HEK293 (cell line): ENCODE data around the gene CSGALNACT2.

ENCODE experiments used
- CTCF ChIA-PET: fragments of 350-600 bp; formaldehyde crosslinking; extraction: SDS; loops from one replicate; lab custom pipeline; 2021; ENCODE audit warnings: antibody characterized with exemption; lab: Yijun Ruan, JAX
- POLR2A ChIA-PET: fragments of 300-600 bp; formaldehyde crosslinking; extraction: SDS; loops from one replicate; lab custom pipeline; 2020; ENCODE audit warnings: antibody characterized with exemption, inconsistent platforms; lab: Yijun Ruan, JAX
- H3K27ac ChIP-seq: fragments of 200-500 bp; sonication (Bioruptor generic); 2 replicates; pipeline ENCODE4 v1.5.1; 2014; ENCODE audit warnings: low read depth, low read length, control low read depth, inconsistent platforms; ENCODE audit errors: extremely low read depth
- H3K36me3 ChIP-seq, 2 experiments: fragments of 200-500 bp in 1 of 2; sonication (Bioruptor generic) in 1 of 2; 1 replicate in 1 of 2; 2 replicates in 1 of 2; pipeline ENCODE4 v1.5.1; 2014 to 2017; ENCODE audit warnings: inconsistent platforms in 2 of 2, low read length in 2 of 2; ENCODE audit not compliant: control insufficient read depth in 2 of 2, insufficient read depth in 1 of 2
- H3K4me1 ChIP-seq: fragments of 200-500 bp; sonication (Bioruptor generic); 2 replicates; pipeline ENCODE4 v1.5.1; 2014; ENCODE audit warnings: mild to moderate bottlenecking, low read length, inconsistent platforms; ENCODE audit not compliant: control insufficient read depth, insufficient read depth
- H3K4me3 ChIP-seq: 2 replicates; pipeline ENCODE4 v1.5.1; 2011; ENCODE audit warnings: low read depth, mild to moderate bottlenecking, control low read depth, low read length, moderate library complexity
- H3K9me3 ChIP-seq: fragments of 200-500 bp; sonication (Bioruptor generic); 2 replicates; pipeline ENCODE4 v1.5.1; 2014; ENCODE audit warnings: low read depth, low read length, inconsistent platforms; ENCODE audit not compliant: control insufficient read depth, insufficient read depth
- HOXA7 ChIP-seq: sonication (generic); formaldehyde crosslinking; IDR thresholded peaks from 2 replicates; pipeline ENCODE4 v1.8.1; 2022; ENCODE audit warnings: missing genetic modification reagents, borderline replicate concordance
- KLF9 ChIP-seq: fragments of 450-650 bp; formaldehyde crosslinking; IDR thresholded peaks from 2 replicates; pipeline ENCODE4 v1.5.1; 2016; ENCODE audit warnings: missing biosample characterization, missing genetic modification characterization, low read depth
- ZNF19 ChIP-seq: fragments of 450-650 bp; formaldehyde crosslinking; IDR thresholded peaks from 2 replicates; pipeline ENCODE4; 2016; ENCODE audit warnings: missing biosample characterization, missing genetic modification characterization, low read depth
- ZNF311 ChIP-seq: fragments of 450-650 bp; formaldehyde crosslinking; IDR thresholded peaks from 2 replicates; pipeline ENCODE4 v1.5.1; 2017; ENCODE audit warnings: missing biosample characterization, missing genetic modification characterization, borderline replicate concordance
- ZNF354C ChIP-seq: fragments of 450-650 bp; formaldehyde crosslinking; IDR thresholded peaks from 2 replicates; pipeline ENCODE4 v1.5.1; 2016; ENCODE audit warnings: missing biosample characterization, missing genetic modification characterization, low read depth, borderline replicate concordance
- ZNF521 ChIP-seq: fragments of 450-650 bp; formaldehyde crosslinking; IDR thresholded peaks from 2 replicates; pipeline ENCODE4 v1.5.1; 2017; ENCODE audit warnings: missing biosample characterization, mild to moderate bottlenecking, missing genetic modification characterization
- ZNF548 ChIP-seq: fragments of 450-650 bp; formaldehyde crosslinking; IDR thresholded peaks from 2 replicates; pipeline ENCODE4 v1.5.1; 2016; ENCODE audit warnings: missing biosample characterization, missing genetic modification characterization
- ZNF560 ChIP-seq: fragments of 450-650 bp; formaldehyde crosslinking; IDR thresholded peaks from 2 replicates; pipeline ENCODE4 v1.5.1; 2017; ENCODE audit warnings: missing biosample characterization, missing genetic modification characterization, borderline replicate concordance
- ZNF571 ChIP-seq: fragments of 450-650 bp; formaldehyde crosslinking; IDR thresholded peaks from 2 replicates; pipeline ENCODE4 v1.5.0; 2017; ENCODE audit warnings: missing biosample characterization, missing genetic modification characterization
- ZNF654 ChIP-seq: fragments of 450-650 bp; formaldehyde crosslinking; IDR thresholded peaks from 2 replicates; pipeline ENCODE4 v1.5.1; 2016; ENCODE audit warnings: low read depth, missing biosample characterization, missing genetic modification characterization
- ZNF701 ChIP-seq: fragments of 450-650 bp; formaldehyde crosslinking; IDR thresholded peaks from 2 replicates; pipeline ENCODE4 v1.5.1; 2016; ENCODE audit warnings: missing biosample characterization, missing genetic modification characterization
- ZNF843 ChIP-seq: fragments of 450-650 bp; formaldehyde crosslinking; IDR thresholded peaks from 2 replicates; pipeline ENCODE4 v1.5.1; 2016; ENCODE audit warnings: missing biosample characterization, missing genetic modification characterization
- TF ChIP-seq, protein P1 (sequence below): fragments of 450-650 bp; IDR thresholded peaks from 2 replicates; pipeline ENCODE4 v1.5.1; 2018; ENCODE audit warnings: missing biosample characterization, mild to moderate bottlenecking, missing genetic modification characterization
- TF ChIP-seq, protein P2 (sequence below): fragments of 450-650 bp; formaldehyde crosslinking; IDR thresholded peaks from 2 replicates; pipeline ENCODE4 v1.5.1; 2016; ENCODE audit warnings: missing biosample characterization, missing genetic modification characterization
- TF ChIP-seq, protein P3 (sequence below): fragments of 450-650 bp; formaldehyde crosslinking; IDR thresholded peaks from 2 replicates; pipeline ENCODE4 v1.5.1; 2016; ENCODE audit warnings: missing biosample characterization, missing genetic modification characterization
- TF ChIP-seq, protein P4 (sequence below): fragments of 450-650 bp; formaldehyde crosslinking; IDR thresholded peaks from 2 replicates; pipeline ENCODE4 v1.5.1; 2016; ENCODE audit warnings: missing biosample characterization, missing genetic modification characterization
- TF ChIP-seq, protein P5 (sequence below): fragments of 450-650 bp; formaldehyde crosslinking; IDR thresholded peaks from 2 replicates; pipeline ENCODE4 v1.5.1; 2016; ENCODE audit warnings: missing biosample characterization, missing genetic modification characterization
- TF ChIP-seq, protein P6 (sequence below): fragments of 450-650 bp; IDR thresholded peaks from 2 replicates; pipeline ENCODE4 v1.5.1; 2018; ENCODE audit warnings: missing biosample characterization, missing genetic modification characterization
- TF ChIP-seq, protein P7 (sequence below): fragments of 450-650 bp; formaldehyde crosslinking; IDR thresholded peaks from 2 replicates; pipeline ENCODE4 v1.5.1; 2016; ENCODE audit warnings: missing biosample characterization, missing genetic modification characterization

Gene CSGALNACT2

DNA sequence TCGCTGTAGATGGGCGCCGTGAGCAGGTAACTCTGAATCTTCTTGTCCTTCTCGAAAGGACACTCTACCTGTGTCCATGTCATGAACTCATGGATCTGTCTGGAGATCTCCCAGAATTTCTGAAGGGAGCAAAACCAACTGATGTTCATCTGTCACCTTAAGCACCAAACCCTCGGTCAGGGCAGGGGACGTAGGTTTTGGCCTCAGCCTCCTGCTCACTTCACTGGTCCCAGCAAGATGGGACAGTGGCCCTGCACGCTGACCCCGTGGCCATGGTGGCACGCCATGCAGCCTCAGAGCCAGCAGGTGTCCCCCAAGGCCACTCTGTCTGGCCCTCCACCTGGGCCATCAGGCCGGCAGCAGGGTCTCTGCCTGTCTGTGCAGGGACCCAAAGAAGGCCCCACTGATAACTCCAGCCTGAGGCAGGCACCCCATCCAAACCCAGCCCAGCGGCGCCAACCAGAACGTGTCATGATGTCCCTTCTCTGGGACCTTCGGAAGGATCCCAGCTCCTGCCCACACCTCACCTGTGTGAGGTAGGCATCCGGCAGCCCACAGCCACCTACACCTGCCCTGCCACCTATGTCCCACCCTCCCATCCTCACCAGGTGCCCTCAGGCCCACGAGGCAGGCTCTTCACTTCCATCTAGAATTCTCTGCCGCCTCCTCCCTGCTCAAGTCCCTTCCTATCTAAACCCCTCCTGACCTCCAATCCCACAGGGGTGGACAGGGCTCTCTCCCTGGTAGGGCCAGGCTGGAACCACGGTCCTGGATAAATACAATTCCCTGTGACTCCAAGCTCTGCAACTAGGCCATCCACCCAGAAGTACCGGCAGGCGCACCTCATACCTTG lies 59.0 kb downstream of the CSGALNACT2 start:
- Histone ChIP-seq H3K4me1 (no peaks in the 10 kb centered on the region), H3K9me3 (no peaks in the 10 kb centered on the region), H3K4me3 (no peak overlapping the region), H3K27ac (no peak overlapping the region), H3K36me3 (no peaks in the 10 kb centered on the region)
- CTCF ChIA-PET: interaction anchor here (0.7 to 1.1 kb wide), 3 partner anchors 16 to 43 kb away, joined by 3 to 4 read pairs (median 3); no protein-coding TSS in a partner anchor
- POLR2A ChIA-PET: no interaction called here
- TF ChIP-seq ZNF548 (tag by site-specific recombination) (no peak), ZNF521 (no peak), ZNF701 (tag by site-specific recombination) (no peak), ZNF354C (tag by site-specific recombination) (no peak), KLF9 (tag by site-specific recombination) (no peak), ZNF19 (tag by site-specific recombination) (no peak), HOXA7 (no peak), ZNF560 (tag by site-specific recombination) (no peak), ZNF571 (no peak), ZNF843 (tag by site-specific recombination) (no peak), ZNF654 (no peak), ZNF311 (tag by site-specific recombination) (no peak)
- TF ChIP-seq, protein P1, sequence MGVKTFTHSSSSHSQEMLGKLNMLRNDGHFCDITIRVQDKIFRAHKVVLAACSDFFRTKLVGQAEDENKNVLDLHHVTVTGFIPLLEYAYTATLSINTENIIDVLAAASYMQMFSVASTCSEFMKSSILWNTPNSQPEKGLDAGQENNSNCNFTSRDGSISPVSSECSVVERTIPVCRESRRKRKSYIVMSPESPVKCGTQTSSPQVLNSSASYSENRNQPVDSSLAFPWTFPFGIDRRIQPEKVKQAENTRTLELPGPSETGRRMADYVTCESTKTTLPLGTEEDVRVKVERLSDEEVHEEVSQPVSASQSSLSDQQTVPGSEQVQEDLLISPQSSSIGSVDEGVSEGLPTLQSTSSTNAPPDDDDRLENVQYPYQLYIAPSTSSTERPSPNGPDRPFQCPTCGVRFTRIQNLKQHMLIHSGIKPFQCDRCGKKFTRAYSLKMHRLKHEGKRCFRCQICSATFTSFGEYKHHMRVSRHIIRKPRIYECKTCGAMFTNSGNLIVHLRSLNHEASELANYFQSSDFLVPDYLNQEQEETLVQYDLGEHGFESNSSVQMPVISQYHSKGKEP (tag by site-specific recombination): no peak
- TF ChIP-seq, protein P2, sequence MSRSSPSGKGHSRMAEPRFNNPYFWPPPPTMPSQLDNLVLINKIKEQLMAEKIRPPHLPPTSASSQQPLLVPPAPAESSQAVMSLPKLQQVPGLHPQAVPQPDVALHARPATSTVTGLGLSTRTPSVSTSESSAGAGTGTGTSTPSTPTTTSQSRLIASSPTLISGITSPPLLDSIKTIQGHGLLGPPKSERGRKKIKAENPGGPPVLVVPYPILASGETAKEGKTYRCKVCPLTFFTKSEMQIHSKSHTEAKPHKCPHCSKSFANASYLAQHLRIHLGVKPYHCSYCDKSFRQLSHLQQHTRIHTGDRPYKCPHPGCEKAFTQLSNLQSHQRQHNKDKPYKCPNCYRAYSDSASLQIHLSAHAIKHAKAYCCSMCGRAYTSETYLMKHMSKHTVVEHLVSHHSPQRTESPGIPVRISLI (tag by site-specific recombination): no peak
- TF ChIP-seq, protein P3, sequence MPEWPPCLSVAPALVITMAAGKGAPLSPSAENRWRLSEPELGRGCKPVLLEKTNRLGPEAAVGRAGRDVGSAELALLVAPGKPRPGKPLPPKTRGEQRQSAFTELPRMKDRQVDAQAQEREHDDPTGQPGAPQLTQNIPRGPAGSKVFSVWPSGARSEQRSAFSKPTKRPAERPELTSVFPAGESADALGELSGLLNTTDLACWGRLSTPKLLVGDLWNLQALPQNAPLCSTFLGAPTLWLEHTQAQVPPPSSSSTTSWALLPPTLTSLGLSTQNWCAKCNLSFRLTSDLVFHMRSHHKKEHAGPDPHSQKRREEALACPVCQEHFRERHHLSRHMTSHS (tag by site-specific recombination): no peak
- TF ChIP-seq, protein P4, sequence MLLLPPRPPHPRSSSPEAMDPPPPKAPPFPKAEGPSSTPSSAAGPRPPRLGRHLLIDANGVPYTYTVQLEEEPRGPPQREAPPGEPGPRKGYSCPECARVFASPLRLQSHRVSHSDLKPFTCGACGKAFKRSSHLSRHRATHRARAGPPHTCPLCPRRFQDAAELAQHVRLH: no peak
- TF ChIP-seq, protein P5, sequence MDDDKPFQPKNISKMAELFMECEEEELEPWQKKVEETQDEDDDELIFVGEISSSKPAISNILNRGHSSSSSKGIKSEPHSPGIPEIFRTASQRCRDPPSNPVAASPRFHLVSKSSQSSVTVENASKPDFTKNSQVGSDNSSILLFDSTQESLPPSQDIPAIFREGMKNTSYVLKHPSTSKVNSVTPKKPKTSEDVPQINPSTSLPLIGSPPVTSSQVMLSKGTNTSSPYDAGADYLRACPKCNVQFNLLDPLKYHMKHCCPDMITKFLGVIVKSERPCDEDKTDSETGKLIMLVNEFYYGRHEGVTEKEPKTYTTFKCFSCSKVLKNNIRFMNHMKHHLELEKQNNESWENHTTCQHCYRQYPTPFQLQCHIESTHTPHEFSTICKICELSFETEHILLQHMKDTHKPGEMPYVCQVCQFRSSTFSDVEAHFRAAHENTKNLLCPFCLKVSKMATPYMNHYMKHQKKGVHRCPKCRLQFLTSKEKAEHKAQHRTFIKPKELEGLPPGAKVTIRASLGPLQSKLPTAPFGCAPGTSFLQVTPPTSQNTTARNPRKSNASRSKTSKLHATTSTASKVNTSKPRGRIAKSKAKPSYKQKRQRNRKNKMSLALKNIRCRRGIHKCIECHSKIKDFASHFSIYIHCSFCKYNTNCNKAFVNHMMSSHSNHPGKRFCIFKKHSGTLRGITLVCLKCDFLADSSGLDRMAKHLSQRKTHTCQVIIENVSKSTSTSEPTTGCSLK (tag by site-specific recombination): no peak
- TF ChIP-seq, protein P6, sequence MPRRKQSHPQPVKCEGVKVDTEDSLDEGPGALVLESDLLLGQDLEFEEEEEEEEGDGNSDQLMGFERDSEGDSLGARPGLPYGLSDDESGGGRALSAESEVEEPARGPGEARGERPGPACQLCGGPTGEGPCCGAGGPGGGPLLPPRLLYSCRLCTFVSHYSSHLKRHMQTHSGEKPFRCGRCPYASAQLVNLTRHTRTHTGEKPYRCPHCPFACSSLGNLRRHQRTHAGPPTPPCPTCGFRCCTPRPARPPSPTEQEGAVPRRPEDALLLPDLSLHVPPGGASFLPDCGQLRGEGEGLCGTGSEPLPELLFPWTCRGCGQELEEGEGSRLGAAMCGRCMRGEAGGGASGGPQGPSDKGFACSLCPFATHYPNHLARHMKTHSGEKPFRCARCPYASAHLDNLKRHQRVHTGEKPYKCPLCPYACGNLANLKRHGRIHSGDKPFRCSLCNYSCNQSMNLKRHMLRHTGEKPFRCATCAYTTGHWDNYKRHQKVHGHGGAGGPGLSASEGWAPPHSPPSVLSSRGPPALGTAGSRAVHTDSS: no peak
- TF ChIP-seq, protein P7, sequence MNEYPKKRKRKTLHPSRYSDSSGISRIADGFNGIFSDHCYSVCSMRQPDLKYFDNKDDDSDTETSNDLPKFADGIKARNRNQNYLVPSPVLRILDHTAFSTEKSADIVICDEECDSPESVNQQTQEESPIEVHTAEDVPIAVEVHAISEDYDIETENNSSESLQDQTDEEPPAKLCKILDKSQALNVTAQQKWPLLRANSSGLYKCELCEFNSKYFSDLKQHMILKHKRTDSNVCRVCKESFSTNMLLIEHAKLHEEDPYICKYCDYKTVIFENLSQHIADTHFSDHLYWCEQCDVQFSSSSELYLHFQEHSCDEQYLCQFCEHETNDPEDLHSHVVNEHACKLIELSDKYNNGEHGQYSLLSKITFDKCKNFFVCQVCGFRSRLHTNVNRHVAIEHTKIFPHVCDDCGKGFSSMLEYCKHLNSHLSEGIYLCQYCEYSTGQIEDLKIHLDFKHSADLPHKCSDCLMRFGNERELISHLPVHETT (tag by site-specific recombination): no peak
